GM12892 (cell line): ENCODE measurements around the gene RFTN1.

Source experiments
- POLR2A ChIP-seq: IDR thresholded peaks from 2 replicates; pipeline ENCODE4 v1.6.1; 2011; ENCODE audit warnings: low read depth, low read length, control low read depth
- POLR2AphosphoS5 ChIP-seq: IDR thresholded peaks from 2 replicates; pipeline ENCODE4 v1.6.1; 2011; ENCODE audit warnings: low read depth, low read length, control low read depth

- no peak for TF ChIP-seq POLR2AphosphoS5
- no peak for TF ChIP-seq POLR2A
Measured at GRCh38 chr3:16417945-16418739, 95.4 kb downstream of the RFTN1 start.
